HL-60 (cell line): ENCODE data around the gene POLN.

Experiments
- POLR2AphosphoS5 ChIP-seq: IDR thresholded peaks from 2 replicates; pipeline ENCODE4 v1.6.1; 2012; ENCODE audit warnings: low read depth
- SPI1 ChIP-seq: IDR thresholded peaks from 2 replicates; pipeline ENCODE4 v1.6.1; 2012; ENCODE audit warnings: low read depth, mild to moderate bottlenecking, borderline replicate concordance
- TF ChIP-seq, protein P1 (sequence below): IDR thresholded peaks from one replicate; pipeline ENCODE4 v1.5.1; 2011; ENCODE audit warnings: low read length, control low read depth, inconsistent platforms; ENCODE audit not compliant: insufficient read depth
- TF ChIP-seq, protein P2 (sequence below): IDR thresholded peaks from 2 replicates; pipeline ENCODE4 v1.6.1; 2012; ENCODE audit warnings: low read depth; ENCODE audit not compliant: insufficient replicate concordance

DNA sequence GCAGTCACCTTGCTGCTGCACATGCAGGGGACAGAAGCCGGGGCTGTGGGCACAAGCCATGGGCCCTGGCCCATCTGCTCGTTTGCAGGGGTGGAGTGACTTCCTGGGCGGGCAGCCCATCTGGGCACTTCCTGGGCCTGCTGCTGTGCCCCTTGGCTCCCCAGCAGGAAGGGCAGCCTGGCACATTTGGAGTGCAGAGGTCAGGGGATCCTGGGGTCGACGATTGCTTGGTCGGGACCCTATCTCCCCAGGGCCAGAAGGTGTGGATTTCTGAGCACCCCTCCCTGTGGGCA, 30.9 kb upstream of the POLN start:
- TF ChIP-seq, protein P1, sequence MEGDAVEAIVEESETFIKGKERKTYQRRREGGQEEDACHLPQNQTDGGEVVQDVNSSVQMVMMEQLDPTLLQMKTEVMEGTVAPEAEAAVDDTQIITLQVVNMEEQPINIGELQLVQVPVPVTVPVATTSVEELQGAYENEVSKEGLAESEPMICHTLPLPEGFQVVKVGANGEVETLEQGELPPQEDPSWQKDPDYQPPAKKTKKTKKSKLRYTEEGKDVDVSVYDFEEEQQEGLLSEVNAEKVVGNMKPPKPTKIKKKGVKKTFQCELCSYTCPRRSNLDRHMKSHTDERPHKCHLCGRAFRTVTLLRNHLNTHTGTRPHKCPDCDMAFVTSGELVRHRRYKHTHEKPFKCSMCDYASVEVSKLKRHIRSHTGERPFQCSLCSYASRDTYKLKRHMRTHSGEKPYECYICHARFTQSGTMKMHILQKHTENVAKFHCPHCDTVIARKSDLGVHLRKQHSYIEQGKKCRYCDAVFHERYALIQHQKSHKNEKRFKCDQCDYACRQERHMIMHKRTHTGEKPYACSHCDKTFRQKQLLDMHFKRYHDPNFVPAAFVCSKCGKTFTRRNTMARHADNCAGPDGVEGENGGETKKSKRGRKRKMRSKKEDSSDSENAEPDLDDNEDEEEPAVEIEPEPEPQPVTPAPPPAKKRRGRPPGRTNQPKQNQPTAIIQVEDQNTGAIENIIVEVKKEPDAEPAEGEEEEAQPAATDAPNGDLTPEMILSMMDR, result no peak
- TF ChIP-seq POLR2AphosphoS5 (no peak), SPI1 (no peak)
- TF ChIP-seq, protein P2, sequence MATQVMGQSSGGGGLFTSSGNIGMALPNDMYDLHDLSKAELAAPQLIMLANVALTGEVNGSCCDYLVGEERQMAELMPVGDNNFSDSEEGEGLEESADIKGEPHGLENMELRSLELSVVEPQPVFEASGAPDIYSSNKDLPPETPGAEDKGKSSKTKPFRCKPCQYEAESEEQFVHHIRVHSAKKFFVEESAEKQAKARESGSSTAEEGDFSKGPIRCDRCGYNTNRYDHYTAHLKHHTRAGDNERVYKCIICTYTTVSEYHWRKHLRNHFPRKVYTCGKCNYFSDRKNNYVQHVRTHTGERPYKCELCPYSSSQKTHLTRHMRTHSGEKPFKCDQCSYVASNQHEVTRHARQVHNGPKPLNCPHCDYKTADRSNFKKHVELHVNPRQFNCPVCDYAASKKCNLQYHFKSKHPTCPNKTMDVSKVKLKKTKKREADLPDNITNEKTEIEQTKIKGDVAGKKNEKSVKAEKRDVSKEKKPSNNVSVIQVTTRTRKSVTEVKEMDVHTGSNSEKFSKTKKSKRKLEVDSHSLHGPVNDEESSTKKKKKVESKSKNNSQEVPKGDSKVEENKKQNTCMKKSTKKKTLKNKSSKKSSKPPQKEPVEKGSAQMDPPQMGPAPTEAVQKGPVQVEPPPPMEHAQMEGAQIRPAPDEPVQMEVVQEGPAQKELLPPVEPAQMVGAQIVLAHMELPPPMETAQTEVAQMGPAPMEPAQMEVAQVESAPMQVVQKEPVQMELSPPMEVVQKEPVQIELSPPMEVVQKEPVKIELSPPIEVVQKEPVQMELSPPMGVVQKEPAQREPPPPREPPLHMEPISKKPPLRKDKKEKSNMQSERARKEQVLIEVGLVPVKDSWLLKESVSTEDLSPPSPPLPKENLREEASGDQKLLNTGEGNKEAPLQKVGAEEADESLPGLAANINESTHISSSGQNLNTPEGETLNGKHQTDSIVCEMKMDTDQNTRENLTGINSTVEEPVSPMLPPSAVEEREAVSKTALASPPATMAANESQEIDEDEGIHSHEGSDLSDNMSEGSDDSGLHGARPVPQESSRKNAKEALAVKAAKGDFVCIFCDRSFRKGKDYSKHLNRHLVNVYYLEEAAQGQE, result no peak
